ENCODE results near the gene KRT6C. TPM values are rescaled to one million over a fixed set of nuclear protein-coding genes. Genes with fewer than 3 reads are reported as not detected.

KRT6C gene
- total RNA-seq, 1 donor from 2014 or later = not detected

DNA sequence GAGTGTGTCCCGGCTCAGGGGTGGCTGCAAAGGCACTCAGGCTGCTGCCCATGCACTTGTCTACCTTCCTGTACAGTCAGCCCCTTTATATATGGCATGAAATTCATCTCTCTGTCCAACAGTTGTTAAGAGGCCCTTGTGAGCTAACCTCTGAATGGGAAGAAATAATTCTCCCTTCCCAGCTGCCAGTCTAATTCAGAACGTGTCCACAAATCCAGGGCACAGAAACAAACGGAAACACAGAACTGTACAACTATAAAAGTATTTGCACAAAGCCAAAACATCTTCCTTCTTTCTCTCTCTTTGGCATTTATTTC, 45.7 kb upstream of the KRT6C start:
- no peaks in the 10 kb centered on the region for H3K9me3 Mint-ChIP-seq (ENCODE audit: low read depth)
- peaks cover 50% of the 10 kb centered on the region for H3K27me3 Mint-ChIP-seq (ENCODE audit: low read depth)
- H3K36me3 Mint-ChIP-seq (ENCODE audit: low read depth) = no peaks in the 10 kb centered on the region
- no peak for DNase-seq (ENCODE audit: low spot score)
- H3K27ac Mint-ChIP-seq (ENCODE audit: unreplicated experiment) = no peak overlapping the region
- H3K4me3 Mint-ChIP-seq (ENCODE audit: unreplicated experiment) = no peak overlapping the region
- peaks cover 11% of the 10 kb centered on the region for H3K4me1 Mint-ChIP-seq (ENCODE audit: low read depth)
- no peak for TF ChIP-seq CTCF (IDR thresholded peaks at IDR 0.05)

DNA sequence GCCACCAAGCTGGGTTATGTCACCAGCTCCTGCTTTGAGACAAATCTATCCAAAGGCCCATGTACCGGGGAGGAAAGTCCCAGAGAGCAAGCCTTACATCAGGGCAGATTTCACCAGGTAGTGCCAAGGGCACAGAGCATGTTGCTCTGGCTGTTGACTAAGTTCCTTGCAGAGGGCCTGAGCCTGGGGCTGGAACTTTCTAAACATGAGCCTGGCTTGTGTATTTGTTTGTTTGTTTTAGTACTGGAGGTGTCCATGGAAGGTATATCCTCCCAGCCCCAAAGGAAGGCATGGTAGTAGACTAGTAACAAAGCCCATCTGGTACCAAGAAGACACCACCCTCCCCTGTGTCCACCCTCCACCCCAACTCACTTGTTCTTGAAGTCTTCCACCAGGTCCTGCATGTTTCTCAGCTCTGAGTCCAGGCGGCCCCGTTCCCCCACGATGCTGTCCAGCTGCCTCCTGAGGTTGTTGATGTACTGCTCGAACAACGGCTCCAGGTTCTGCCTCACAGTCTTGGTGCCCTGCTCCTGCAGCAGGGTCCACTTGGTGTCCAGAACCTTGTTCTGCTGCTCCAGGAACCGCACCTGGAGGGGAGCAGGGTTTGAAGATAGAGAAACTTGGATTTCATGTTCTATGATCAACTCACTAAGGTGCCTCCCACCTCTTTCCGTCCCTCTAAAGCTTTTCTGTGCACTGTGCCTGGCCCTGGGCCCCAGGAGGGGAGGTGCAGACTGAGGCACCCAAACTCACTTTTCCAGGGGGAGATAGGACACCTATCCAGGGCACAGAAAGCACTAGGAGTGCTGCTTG, 45.2 kb upstream of the KRT6C start:
- TF ChIP-seq CTCF (IDR thresholded peaks at IDR 0.05) = no peak
- Mint-ChIP-seq H3K4me1 (ENCODE audit: low read depth) (peaks cover 11% of the 10 kb centered on the region), H3K27ac (ENCODE audit: unreplicated experiment) (no peak overlapping the region), H3K9me3 (ENCODE audit: low read depth) (no peaks in the 10 kb centered on the region), H3K36me3 (ENCODE audit: low read depth) (no peaks in the 10 kb centered on the region), H3K27me3 (ENCODE audit: low read depth) (peaks cover 50% of the 10 kb centered on the region), H3K4me3 (ENCODE audit: unreplicated experiment) (no peak overlapping the region)
- DNase-seq (ENCODE audit: low spot score) = no peak

DNA sequence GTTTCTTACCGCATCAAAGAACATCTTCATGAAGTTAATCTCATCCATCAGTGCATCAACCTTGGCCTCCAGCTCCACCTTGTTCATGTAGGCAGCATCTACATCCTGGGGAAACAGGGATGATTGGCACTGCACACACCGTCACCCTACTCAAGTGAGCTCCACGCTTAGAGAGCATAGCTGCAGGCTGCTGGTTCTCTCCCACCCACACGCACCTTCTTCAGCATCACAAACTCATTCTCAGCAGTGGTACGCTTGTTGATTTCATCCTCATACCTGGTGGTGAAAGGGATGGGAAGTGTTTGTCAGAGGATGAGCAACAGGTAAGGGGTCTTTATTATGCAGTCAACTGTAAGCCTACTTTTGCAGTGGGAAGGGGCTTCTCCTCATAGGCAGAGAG, 44.3 kb upstream of the KRT6C start:
- Mint-ChIP-seq H3K4me3 (ENCODE audit: unreplicated experiment) (no peak overlapping the region), H3K9me3 (ENCODE audit: low read depth) (no peaks in the 10 kb centered on the region), H3K36me3 (ENCODE audit: low read depth) (no peaks in the 10 kb centered on the region), H3K27me3 (ENCODE audit: low read depth) (peaks cover 51% of the 10 kb centered on the region), H3K4me1 (ENCODE audit: low read depth) (peaks cover 11% of the 10 kb centered on the region), H3K27ac (ENCODE audit: unreplicated experiment) (no peak overlapping the region)
- no peak for DNase-seq (ENCODE audit: low spot score)
- no peak for TF ChIP-seq CTCF (IDR thresholded peaks at IDR 0.05)

DNA sequence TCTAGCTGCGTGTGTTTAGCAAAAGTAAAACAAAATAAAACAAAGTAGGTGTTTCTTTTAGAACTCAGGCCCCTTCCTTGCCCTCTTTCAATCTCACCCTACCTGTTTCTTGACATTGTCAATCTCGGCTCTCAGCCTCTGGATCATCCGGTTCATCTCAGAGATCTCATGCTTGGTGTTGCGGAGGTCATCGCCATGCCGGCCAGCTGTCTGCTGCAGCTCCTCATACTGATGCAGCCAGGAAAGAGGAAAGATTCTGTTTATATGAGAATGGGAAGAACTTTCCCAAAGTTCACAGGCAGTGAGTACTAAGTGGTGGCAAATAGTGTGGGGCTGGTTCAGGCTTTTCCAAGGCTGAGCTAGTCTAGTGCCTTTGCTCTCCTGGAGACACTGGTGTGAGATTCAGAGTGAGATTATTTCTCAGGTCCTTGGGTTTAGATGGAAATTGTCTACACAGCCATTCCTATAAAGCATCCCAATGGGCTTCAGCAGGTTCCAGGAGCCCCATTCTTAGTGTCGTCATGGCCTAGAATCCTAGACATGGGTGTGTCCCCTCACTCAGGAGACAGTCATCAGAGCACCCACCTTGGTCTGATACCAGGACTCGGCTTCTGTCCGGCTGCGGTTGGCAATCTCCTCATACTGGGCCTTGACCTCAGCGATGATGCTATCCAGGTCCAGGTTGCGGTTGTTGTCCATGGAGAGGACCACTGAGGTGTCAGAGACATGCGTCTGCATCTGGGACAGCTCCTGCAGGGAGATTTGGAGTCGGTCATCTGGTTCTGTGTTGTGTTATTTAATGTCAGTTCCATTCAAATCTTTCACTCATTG, 43.6 kb upstream of the KRT6C start:
- Mint-ChIP-seq H3K4me1 (ENCODE audit: low read depth) (peaks cover 6% of the 10 kb centered on the region), H3K36me3 (ENCODE audit: low read depth) (no peaks in the 10 kb centered on the region), H3K9me3 (ENCODE audit: low read depth) (no peaks in the 10 kb centered on the region), H3K27ac (ENCODE audit: unreplicated experiment) (no peak overlapping the region), H3K27me3 (ENCODE audit: low read depth) (peaks cover 50% of the 10 kb centered on the region), H3K4me3 (ENCODE audit: unreplicated experiment) (no peak overlapping the region)
- no peak for TF ChIP-seq CTCF (IDR thresholded peaks at IDR 0.05)
- no peak for DNase-seq (ENCODE audit: low spot score)

DNA sequence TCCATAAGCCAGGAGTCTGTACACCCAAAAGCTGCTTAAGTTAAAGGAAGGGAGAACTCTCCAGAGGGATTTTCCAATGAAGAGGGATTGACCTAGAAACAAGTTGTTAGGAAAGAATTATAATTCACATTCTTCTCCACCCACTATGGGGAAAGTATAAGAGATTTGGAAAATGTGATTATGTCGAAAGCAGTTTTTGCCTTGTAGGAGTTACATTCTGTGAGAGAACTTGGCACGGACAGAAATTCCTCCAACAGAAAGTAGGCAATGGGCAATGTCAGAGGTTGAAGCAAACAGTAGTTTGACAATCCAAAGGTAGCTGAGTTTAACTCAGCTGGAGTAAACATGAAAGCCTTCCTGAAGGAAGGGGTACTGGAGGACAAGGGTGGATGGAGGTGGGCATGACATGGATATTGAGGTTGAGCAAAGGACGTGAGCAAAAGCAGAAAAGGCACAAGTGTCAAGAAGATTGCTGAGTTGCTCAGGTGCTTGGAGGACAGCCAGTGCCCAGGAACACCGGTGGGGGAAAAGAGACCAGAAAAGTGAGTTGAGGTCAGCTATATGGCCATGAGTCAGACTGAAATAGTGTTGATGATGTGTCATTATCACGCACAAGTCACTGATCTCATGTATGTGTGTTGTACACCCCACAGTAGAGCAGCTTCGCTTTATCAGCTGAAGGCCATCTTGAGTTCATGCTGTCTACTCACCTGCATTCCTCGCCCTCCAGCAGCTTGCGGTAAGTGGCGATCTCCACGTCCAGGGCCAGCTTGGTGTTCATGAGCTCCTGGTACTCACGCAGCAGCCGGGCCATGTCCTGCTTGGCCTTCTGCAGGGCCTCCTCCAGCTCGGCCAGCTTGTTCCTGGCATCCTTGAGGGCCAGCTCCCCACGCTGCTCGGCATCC, 42.6 kb upstream of the KRT6C start:
- no peak overlapping the region for H3K4me3 Mint-ChIP-seq (ENCODE audit: unreplicated experiment)
- peaks cover 2% of the 10 kb centered on the region for H3K9me3 Mint-ChIP-seq (ENCODE audit: low read depth)
- H3K4me1 Mint-ChIP-seq (ENCODE audit: low read depth) = peaks cover 1% of the 10 kb centered on the region
- DNase-seq (ENCODE audit: low spot score) = no peak
- H3K36me3 Mint-ChIP-seq (ENCODE audit: low read depth) = no peaks in the 10 kb centered on the region
- H3K27ac Mint-ChIP-seq (ENCODE audit: unreplicated experiment) = no peak overlapping the region
- TF ChIP-seq CTCF (IDR thresholded peaks at IDR 0.05) = no peak
- peaks cover 56% of the 10 kb centered on the region for H3K27me3 Mint-ChIP-seq (ENCODE audit: low read depth)

Measured in chondrocyte (in vitro differentiated cells).